ENCODE measurements around the gene MMP15.

- TF ChIP-seq, protein P1, sequence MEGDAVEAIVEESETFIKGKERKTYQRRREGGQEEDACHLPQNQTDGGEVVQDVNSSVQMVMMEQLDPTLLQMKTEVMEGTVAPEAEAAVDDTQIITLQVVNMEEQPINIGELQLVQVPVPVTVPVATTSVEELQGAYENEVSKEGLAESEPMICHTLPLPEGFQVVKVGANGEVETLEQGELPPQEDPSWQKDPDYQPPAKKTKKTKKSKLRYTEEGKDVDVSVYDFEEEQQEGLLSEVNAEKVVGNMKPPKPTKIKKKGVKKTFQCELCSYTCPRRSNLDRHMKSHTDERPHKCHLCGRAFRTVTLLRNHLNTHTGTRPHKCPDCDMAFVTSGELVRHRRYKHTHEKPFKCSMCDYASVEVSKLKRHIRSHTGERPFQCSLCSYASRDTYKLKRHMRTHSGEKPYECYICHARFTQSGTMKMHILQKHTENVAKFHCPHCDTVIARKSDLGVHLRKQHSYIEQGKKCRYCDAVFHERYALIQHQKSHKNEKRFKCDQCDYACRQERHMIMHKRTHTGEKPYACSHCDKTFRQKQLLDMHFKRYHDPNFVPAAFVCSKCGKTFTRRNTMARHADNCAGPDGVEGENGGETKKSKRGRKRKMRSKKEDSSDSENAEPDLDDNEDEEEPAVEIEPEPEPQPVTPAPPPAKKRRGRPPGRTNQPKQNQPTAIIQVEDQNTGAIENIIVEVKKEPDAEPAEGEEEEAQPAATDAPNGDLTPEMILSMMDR (IDR thresholded peaks at IDR 0.05; ENCODE audit: borderline replicate concordance, extremely low read depth, low read length, poor library complexity, severe bottlenecking), result no peak
- TF ChIP-seq EZH2 (IDR thresholded peaks at IDR 0.05; ENCODE audit: borderline replicate concordance, low read depth, low read length, severe bottlenecking), result no peak
Measured at GRCh38 chr16:58074657-58075056, 49.1 kb downstream of the MMP15 start.

Data from DND-41 (cell line).